DMS 273 (cell line): ENCODE data around the gene ADGRA1.

ENCODE experiments used
- DNase-seq: peaks from one replicate; lab custom pipeline; 2025; ENCODE audit not compliant: unreplicated experiment; lab: John Stamatoyannopoulos, UW

The ADGRA1 gene

GRCh38 chr10:133056001-133056400, 31.7 kb upstream of the ADGRA1 start:
- no peak for DNase-seq

GRCh38 chr10:133056651-133057178, 31.0 kb upstream of the ADGRA1 start:
- DNase-seq = no peak

GRCh38 chr10:133058331-133059092, 29.2 kb upstream of the ADGRA1 start:
- no peak for DNase-seq

GRCh38 chr10:133059093-133059470, 28.6 kb upstream of the ADGRA1 start:
- no peak for DNase-seq

GRCh38 chr10:133059571-133059970, 28.2 kb upstream of the ADGRA1 start:
- DNase-seq = no peak

GRCh38 chr10:133060022-133060421, 27.7 kb upstream of the ADGRA1 start:
- no peak for DNase-seq

- no peak for DNase-seq
Measured at GRCh38 chr10:133060466-133060865, 27.3 kb upstream of the ADGRA1 start.

- DNase-seq = no peak
Measured at GRCh38 chr10:133060881-133061280, 26.8 kb upstream of the ADGRA1 start.

GRCh38 chr10:133061296-133062038, 26.3 kb upstream of the ADGRA1 start:
- no peak for DNase-seq

GRCh38 chr10:133062085-133062484, 25.6 kb upstream of the ADGRA1 start:
- no peak for DNase-seq

GRCh38 chr10:133062635-133063034, 25.1 kb upstream of the ADGRA1 start:
- DNase-seq = no peak

GRCh38 chr10:133067149-133068105, 20.3 kb upstream of the ADGRA1 start:
- DNase-seq = no peak

GRCh38 chr10:133068111-133069032, 19.4 kb upstream of the ADGRA1 start:
- no peak for DNase-seq

GRCh38 chr10:133069033-133069525, 18.6 kb upstream of the ADGRA1 start:
- peak; percentile 18 for DNase-seq

GRCh38 chr10:133070405-133070804, 17.3 kb upstream of the ADGRA1 start:
- no peak for DNase-seq

GRCh38 chr10:133070810-133071209, 16.9 kb upstream of the ADGRA1 start:
- no peak for DNase-seq

GRCh38 chr10:133071733-133072132, 16.0 kb upstream of the ADGRA1 start:
- no peak for DNase-seq

- no peak for DNase-seq
Measured at GRCh38 chr10:133072196-133072595, 15.5 kb upstream of the ADGRA1 start.

GRCh38 chr10:133072720-133073390, 14.9 kb upstream of the ADGRA1 start:
- no peak for DNase-seq
